A549 (cell line): ENCODE results near the gene PCK1. TPM values are rescaled to one million over a fixed set of nuclear protein-coding genes. Genes with fewer than 3 reads are reported as not detected.

Source experiments
- ATAC-seq, 2 experiments: fragments of 200-7000 bp in 1 of 2; fragments of >200 bp in 1 of 2; cut with Nextera tagmentation in 1 of 2; cut with Tn5 transposase in 1 of 2; 3 replicates each; pipeline versions ENCODE4 v1.8.0 to v1.9.1; 2018 to 2020; ENCODE audit warnings: mild to moderate bottlenecking in 1 of 2, moderate library complexity in 1 of 2
- CTCF ChIA-PET: fragments of 300-600 bp; sonication (Branson Sonifier 250); formaldehyde crosslinking; extraction: SDS; loops from one replicate; lab custom pipeline; 2021; ENCODE audit warnings: antibody characterized with exemption, inconsistent platforms; lab: Yijun Ruan, JAX
- POLR2A ChIA-PET: fragments of 350-600 bp; formaldehyde crosslinking; extraction: SDS; loops from one replicate; lab custom pipeline; 2021; ENCODE audit warnings: antibody characterized with exemption, inconsistent platforms; lab: Yijun Ruan, JAX
- DNase-seq, 2 experiments: peaks; one replicate each; pipeline versions ENCODE4 v3.0.0 to v3.0.0-alpha.2; 2011 to 2016; ENCODE audit warnings: low read depth in 1 of 2, low spot score in 1 of 2
- FAIRE-seq: peaks from 2 replicates; lab custom pipeline; 2011; peaks lifted over from hg19 to GRCh38; lab: Jason Lieb, UNC
- H3K27ac ChIP-seq, 2 experiments: fragments of >200 bp; sonication (Bioruptor Twin); formaldehyde crosslinking; 3 replicates each; pipeline ENCODE4 v1.5.1; 2016 to 2017
- H3K4me1 ChIP-seq: fragments of >200 bp; sonication (Bioruptor Twin); formaldehyde crosslinking; 3 replicates; pipeline ENCODE4 v1.6.1; 2016
- H3K4me2 ChIP-seq: fragments of >200 bp; sonication (Bioruptor Twin); formaldehyde crosslinking; 3 replicates; pipeline ENCODE4 v1.6.1; 2016
- H3K4me3 ChIP-seq: fragments of >200 bp; sonication (Bioruptor Twin); formaldehyde crosslinking; 3 replicates; pipeline ENCODE4 v1.5.1; 2016
- H3K9me3 ChIP-seq: fragments of >200 bp; sonication (Bioruptor Twin); formaldehyde crosslinking; 3 replicates; pipeline ENCODE4 v1.6.1; 2016
- BHLHE40 ChIP-seq: IDR thresholded peaks from 2 replicates; pipeline ENCODE4 v1.6.1; 2012; ENCODE audit warnings: low read depth, low read length, inconsistent platforms
- CBX2 ChIP-seq: fragments of 200-600 bp; sonication (generic); IDR thresholded peaks from 2 replicates; pipeline ENCODE4 v1.6.1; 2016; ENCODE audit warnings: low read depth, mild to moderate bottlenecking, borderline replicate concordance
- CHD4 ChIP-seq: fragments of 200-600 bp; sonication (generic); IDR thresholded peaks from 2 replicates; pipeline ENCODE4 v1.6.1; 2016; ENCODE audit warnings: antibody characterized with exemption, mild to moderate bottlenecking, borderline replicate concordance
- EHF ChIP-seq: fragments of 250-450 bp; sonication (Bioruptor Pico); IDR thresholded peaks from 2 replicates; pipeline ENCODE4 v1.5.0; 2020; ENCODE audit warnings: mild to moderate bottlenecking
- FOSB ChIP-seq: fragments of 250-450 bp; sonication (Bioruptor Pico); IDR thresholded peaks from 2 replicates; pipeline ENCODE4 v1.5.0; 2020; ENCODE audit warnings: mild to moderate bottlenecking, moderate library complexity
- FOXS1 ChIP-seq: fragments of 250-450 bp; sonication (Bioruptor Pico); IDR thresholded peaks from 2 replicates; pipeline ENCODE4 v1.5.0; 2020; ENCODE audit warnings: mild to moderate bottlenecking, moderate library complexity
- HOXA7 ChIP-seq: fragments of 250-450 bp; sonication (Bioruptor Pico); IDR thresholded peaks from 2 replicates; pipeline ENCODE4 v1.5.0; 2020; ENCODE audit warnings: mild to moderate bottlenecking, moderate library complexity
- HOXB13 ChIP-seq: fragments of 250-450 bp; sonication (Bioruptor Pico); IDR thresholded peaks from 2 replicates; pipeline ENCODE4 v1.5.0; 2020; ENCODE audit warnings: low read depth, mild to moderate bottlenecking, moderate library complexity
- KDM1A ChIP-seq: fragments of 200-600 bp; sonication (generic); IDR thresholded peaks from 2 replicates; pipeline ENCODE4 v1.6.1; 2016; ENCODE audit warnings: low read depth, mild to moderate bottlenecking
- MAFK ChIP-seq: fragments of 450-650 bp; IDR thresholded peaks from 2 replicates; pipeline ENCODE4 v1.6.1; 2014; ENCODE audit not compliant: partially characterized antibody
- POLR2AphosphoS2 ChIP-seq: conservative IDR thresholded peaks from 2 replicates; pipeline ENCODE4 v1.6.1; 2012; ENCODE audit warnings: low read length, improper control_type of control experiment, inconsistent platforms
- RCOR1 ChIP-seq: fragments of 150-350 bp; IDR thresholded peaks from 2 replicates; pipeline ENCODE4 v1.6.1; 2014; ENCODE audit warnings: antibody characterized with exemption, low read length, low read depth
- RFX5 ChIP-seq: fragments of 450-650 bp; IDR thresholded peaks from 2 replicates; pipeline ENCODE4 v1.7.1; 2014; ENCODE audit warnings: antibody characterized with exemption, mild to moderate bottlenecking, moderate library complexity
- TP53 ChIP-seq: fragments of 250-450 bp; sonication (Bioruptor Pico); IDR thresholded peaks from 2 replicates; pipeline ENCODE4 v1.5.0; 2021; ENCODE audit warnings: mild to moderate bottlenecking, moderate library complexity
- ZC3H11A ChIP-seq: fragments of 450-650 bp; IDR thresholded peaks from 2 replicates; pipeline ENCODE4 v1.6.1; 2014; ENCODE audit warnings: antibody characterized with exemption, mild to moderate bottlenecking
- ZNF302 ChIP-seq: fragments of 250-450 bp; sonication (Bioruptor Pico); IDR thresholded peaks from 2 replicates; pipeline ENCODE4 v1.9.0; 2021; ENCODE audit warnings: inconsistent platforms, mild to moderate bottlenecking, moderate library complexity
- WGBS: methylation state at CpG from one replicate; pipeline ENCODE4 v1.1.6; 2017; ENCODE audit errors: missing lambda C conversion rate; 5-methylcytosine and 5-hydroxymethylcytosine counted together
- polyA plus RNA-seq, 4 experiments: library from polyadenylated mRNA; depleted of rRNA in 3 of 4; stranded (reverse); fragments of >200 nt; fragmentation: RNase III in 1 of 4; extraction: RNeasy Plus Mini Kit Qiagen cat#74134 plus additional on column Dnase treatment in 1 of 4; gene quantifications; 2 replicates in 3 of 4; 3 replicates in 1 of 4; pipeline ENCODE4 v1.2.3, GENCODE V29; 2011 to 2017
- TF ChIP-seq, protein P1 (sequence below): fragments of 250-450 bp; sonication (Bioruptor Pico); IDR thresholded peaks from 2 replicates; pipeline ENCODE4 v1.5.0; 2021; ENCODE audit warnings: mild to moderate bottlenecking, moderate library complexity, borderline replicate concordance
- TF ChIP-seq, protein P2 (sequence below): IDR thresholded peaks from 2 replicates; pipeline ENCODE4 v1.6.1; 2012
- TF ChIP-seq, protein P3 (sequence below): fragments of >200 bp; sonication (Bioruptor Twin); formaldehyde crosslinking; IDR thresholded peaks from 3 replicates; pipeline ENCODE4 v1.5.1; 2016
- TF ChIP-seq, protein P4 (sequence below): fragments of >200 bp; sonication (Bioruptor Twin); formaldehyde crosslinking; IDR thresholded peaks from 3 replicates; pipeline ENCODE4 v1.6.1; 2016

PCK1 gene
- polyA plus RNA-seq, 2 of the 4 experiments (the other 2 are of a cell fraction): 0.04 to 0.12 TPM

DNA sequence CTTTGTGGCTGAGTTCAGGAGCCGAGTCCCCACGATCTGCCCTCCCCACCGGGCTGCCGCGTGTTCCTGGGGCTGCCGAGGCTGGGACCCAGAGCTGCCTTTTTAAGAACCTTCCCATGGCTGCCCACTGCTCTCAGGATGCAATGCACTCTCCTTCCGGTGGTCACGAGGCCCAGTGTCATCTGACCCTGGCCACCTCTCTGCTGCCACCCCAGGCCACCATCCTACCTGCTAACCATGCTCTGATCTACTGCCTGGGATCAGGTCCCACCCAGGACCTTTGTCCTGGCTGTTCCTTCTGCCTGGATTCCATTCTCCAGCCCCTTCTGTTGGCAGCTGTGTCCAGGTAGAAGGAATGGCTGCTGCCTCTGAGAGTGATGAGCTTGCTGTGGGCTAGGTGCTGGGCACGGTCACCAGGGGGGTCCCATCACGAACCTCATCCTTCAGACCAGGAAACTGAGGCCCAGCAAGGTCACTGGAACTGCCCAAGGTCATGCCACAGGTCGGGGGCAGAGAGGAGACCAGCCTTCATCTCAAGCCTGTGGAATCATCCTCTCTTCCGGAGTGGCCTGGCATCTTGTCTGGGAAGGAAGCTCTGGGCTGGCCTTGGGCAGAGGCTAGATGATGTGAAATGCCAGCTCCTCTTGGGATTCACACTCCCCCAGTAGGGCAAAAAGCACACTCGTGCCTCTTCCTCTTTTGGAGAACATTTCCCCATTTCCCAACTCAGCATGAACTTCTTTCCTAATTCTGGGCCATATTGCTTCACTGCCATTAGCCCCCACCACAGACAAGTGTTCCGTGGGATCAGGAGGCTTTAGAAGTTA lies 20.5 kb downstream of the PCK1 start:
- H3K9me3 ChIP-seq: no peaks in the 10 kb centered on the region
- no peak for ATAC-seq
- no peak for DNase-seq
- H3K4me3 ChIP-seq: no peak overlapping the region
- CTCF ChIA-PET: interaction anchor here (1.0 to 11.5 kb wide), 8 partner anchors 8 to 629 kb away, joined by 3 to 117 read pairs (median 5); no protein-coding TSS in a partner anchor
- H3K4me1 ChIP-seq: peaks cover 14% of the 10 kb centered on the region
- no peak for TF ChIP-seq MAFK
- TF ChIP-seq TP53: no peak
- no peak for TF ChIP-seq CBX2
- no peak for TF ChIP-seq FOXS1 (CRISPR knock-in tag)
- TF ChIP-seq HOXB13: no peak
- no peak for TF ChIP-seq EHF (CRISPR knock-in tag)
- TF ChIP-seq CHD4: no peak
- TF ChIP-seq, protein P1, sequence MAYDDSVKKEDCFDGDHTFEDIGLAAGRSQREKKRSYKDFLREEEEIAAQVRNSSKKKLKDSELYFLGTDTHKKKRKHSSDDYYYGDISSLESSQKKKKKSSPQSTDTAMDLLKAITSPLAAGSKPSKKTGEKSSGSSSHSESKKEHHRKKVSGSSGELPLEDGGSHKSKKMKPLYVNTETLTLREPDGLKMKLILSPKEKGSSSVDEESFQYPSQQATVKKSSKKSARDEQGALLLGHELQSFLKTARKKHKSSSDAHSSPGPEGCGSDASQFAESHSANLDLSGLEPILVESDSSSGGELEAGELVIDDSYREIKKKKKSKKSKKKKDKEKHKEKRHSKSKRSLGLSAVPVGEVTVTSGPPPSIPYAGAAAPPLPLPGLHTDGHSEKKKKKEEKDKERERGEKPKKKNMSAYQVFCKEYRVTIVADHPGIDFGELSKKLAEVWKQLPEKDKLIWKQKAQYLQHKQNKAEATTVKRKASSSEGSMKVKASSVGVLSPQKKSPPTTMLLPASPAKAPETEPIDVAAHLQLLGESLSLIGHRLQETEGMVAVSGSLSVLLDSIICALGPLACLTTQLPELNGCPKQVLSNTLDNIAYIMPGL (CRISPR knock-in tag): no peak
- TF ChIP-seq, protein P2, sequence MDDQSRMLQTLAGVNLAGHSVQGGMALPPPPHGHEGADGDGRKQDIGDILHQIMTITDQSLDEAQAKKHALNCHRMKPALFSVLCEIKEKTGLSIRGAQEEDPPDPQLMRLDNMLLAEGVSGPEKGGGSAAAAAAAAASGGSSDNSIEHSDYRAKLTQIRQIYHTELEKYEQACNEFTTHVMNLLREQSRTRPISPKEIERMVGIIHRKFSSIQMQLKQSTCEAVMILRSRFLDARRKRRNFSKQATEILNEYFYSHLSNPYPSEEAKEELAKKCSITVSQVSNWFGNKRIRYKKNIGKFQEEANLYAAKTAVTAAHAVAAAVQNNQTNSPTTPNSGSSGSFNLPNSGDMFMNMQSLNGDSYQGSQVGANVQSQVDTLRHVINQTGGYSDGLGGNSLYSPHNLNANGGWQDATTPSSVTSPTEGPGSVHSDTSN: no peak
- no peak for TF ChIP-seq HOXA7
- TF ChIP-seq BHLHE40: no peak
- TF ChIP-seq ZNF302 (CRISPR knock-in tag): no peak
- TF ChIP-seq, protein P3, sequence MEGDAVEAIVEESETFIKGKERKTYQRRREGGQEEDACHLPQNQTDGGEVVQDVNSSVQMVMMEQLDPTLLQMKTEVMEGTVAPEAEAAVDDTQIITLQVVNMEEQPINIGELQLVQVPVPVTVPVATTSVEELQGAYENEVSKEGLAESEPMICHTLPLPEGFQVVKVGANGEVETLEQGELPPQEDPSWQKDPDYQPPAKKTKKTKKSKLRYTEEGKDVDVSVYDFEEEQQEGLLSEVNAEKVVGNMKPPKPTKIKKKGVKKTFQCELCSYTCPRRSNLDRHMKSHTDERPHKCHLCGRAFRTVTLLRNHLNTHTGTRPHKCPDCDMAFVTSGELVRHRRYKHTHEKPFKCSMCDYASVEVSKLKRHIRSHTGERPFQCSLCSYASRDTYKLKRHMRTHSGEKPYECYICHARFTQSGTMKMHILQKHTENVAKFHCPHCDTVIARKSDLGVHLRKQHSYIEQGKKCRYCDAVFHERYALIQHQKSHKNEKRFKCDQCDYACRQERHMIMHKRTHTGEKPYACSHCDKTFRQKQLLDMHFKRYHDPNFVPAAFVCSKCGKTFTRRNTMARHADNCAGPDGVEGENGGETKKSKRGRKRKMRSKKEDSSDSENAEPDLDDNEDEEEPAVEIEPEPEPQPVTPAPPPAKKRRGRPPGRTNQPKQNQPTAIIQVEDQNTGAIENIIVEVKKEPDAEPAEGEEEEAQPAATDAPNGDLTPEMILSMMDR: no peak
- TF ChIP-seq ZC3H11A: no peak
- no peak for TF ChIP-seq FOSB (CRISPR knock-in tag)
- TF ChIP-seq, protein P4, sequence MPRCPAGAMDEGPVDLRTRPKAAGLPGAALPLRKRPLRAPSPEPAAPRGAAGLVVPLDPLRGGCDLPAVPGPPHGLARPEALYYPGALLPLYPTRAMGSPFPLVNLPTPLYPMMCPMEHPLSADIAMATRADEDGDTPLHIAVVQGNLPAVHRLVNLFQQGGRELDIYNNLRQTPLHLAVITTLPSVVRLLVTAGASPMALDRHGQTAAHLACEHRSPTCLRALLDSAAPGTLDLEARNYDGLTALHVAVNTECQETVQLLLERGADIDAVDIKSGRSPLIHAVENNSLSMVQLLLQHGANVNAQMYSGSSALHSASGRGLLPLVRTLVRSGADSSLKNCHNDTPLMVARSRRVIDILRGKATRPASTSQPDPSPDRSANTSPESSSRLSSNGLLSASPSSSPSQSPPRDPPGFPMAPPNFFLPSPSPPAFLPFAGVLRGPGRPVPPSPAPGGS: no peak
- no peak for TF ChIP-seq RFX5
- no peak for TF ChIP-seq RCOR1
- TF ChIP-seq POLR2AphosphoS2: no peak
- 0 out of 6 replicates have a peak overlapping the region, but pooled peaks of 1 of the 2 experiments have one; percentile 22 for H3K27ac ChIP-seq
- no peak for FAIRE-seq
- H3K4me2 ChIP-seq: no peak overlapping the region
- POLR2A ChIA-PET: no interaction called here
- 45% methylated on average over 11 of the region's 14 CpGs for WGBS

DNA sequence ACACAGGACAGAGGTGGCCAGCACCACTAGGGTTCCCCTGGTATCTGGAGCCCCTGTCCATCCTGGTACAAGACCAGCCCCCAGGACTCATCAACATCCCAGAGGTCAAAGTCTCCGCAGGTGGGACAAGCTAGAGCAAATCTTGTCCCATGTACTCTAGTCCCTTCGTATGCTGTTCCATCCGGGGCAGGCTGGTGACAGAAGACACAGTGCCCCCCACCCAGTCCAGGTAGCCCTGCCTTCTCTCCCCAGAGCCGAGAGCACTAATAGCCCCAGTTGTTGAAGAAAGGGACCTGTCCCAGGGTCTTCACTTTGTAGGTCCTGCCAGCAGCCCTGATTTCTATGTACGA lies 21.1 kb downstream of the PCK1 start:
- no peak for TF ChIP-seq KDM1A
- H3K9me3 ChIP-seq: no peaks in the 10 kb centered on the region
- CTCF ChIA-PET: interaction anchor here (0.7 to 11.5 kb wide), 12 partner anchors 9 to 1257 kb away, joined by 3 to 117 read pairs (median 6); partner anchors contain the start of gene PCK1
- H3K4me1 ChIP-seq: peaks cover 14% of the 10 kb centered on the region
- H3K4me3 ChIP-seq: no peak overlapping the region
- no peak for ATAC-seq
- 72% methylated on average over 5 of the region's 5 CpGs for WGBS
- POLR2A ChIA-PET: no interaction called here
- FAIRE-seq: no peak
- no peak for DNase-seq
- peak overlapping the region; percentile 82; the same call in 2 of the 3 replicates for H3K4me2 ChIP-seq
- H3K27ac ChIP-seq: peak overlapping the region in 1 of 2 experiments; percentile 22; a peak in 1 of 6 replicates
